ENCODE results near the gene PDCD1. TPM values are rescaled to one million over a fixed set of nuclear protein-coding genes. Genes with fewer than 3 reads are reported as not detected.

Gene PDCD1
- total and polyA plus RNA-seq, 10 of the 15 experiments (the other 5 are each of a cell fraction or from before 2014, with no cell fraction given) = 0.62 to 6.4 (median 2.9) TPM; not detected in 2

GRCh38 chr2:241803387-241804325 is 55.0 kb downstream of the PDCD1 start:
- no peaks in the 10 kb centered on the region for H3K79me2 ChIP-seq (ENCODE audit: control insufficient read depth, insufficient read depth, low read length)
- BruUV-seq (replicated peaks) = no TSS peak
- peak overlapping the region; percentile 69 for H3K4me3 ChIP-seq
- FAIRE-seq = peak; percentile 56
- POLR2A ChIA-PET = interaction anchor here (0.7 to 1.0 kb wide), 2 partner anchors 23 to 31 kb away, joined by 3 read pairs; no protein-coding TSS in a partner anchor
- in situ Hi-C loops (cut with MboI) (no loop called here), intact Hi-C loops (cut with micrococcal nuclease; ENCODE audit: unreplicated experiment) (loop anchor here (5.0 kb wide), 1 partner anchor 39 kb away; no protein-coding TSS in a partner anchor)
- H3K36me3 ChIP-seq (ENCODE audit: control insufficient read depth in 2 of 2, insufficient read depth in 2 of 2, low read length in 1 of 2) = no peaks in the 10 kb centered on the region
- peak overlapping the region; percentile 27; the same call in 1 of the 2 replicates for H3K9ac ChIP-seq (ENCODE audit: control insufficient read depth, insufficient read depth, low read length)
- H3K9me3 ChIP-seq (replicated peaks; ENCODE audit: control insufficient read depth, insufficient read depth, low read length) = no peaks in the 10 kb centered on the region
- ATAC-seq = peak; percentile 81
- SMC1A ChIA-PET (ENCODE audit: uncharacterized antibody, unreplicated experiment) = no interaction called here
- H4K20me1 ChIP-seq (ENCODE audit: control insufficient read depth, insufficient read depth) = no peaks in the 10 kb centered on the region
- H3K27ac ChIP-seq (ENCODE audit: control insufficient read depth, insufficient read depth) = no peak overlapping the region
- CTCF ChIA-PET = interaction anchor here (0.8 to 1.4 kb wide), 3 partner anchors 8 to 75 kb away, joined by 3 to 4 read pairs (median 4); no protein-coding TSS in a partner anchor
- no peaks in the 10 kb centered on the region; a peak in 1 of 4 replicates for H3K27me3 ChIP-seq (replicated peaks in 1 of 2; ENCODE audit: control insufficient read depth in 2 of 2, insufficient read depth in 2 of 2, low read length in 1 of 2)
- RAD21 ChIA-PET (ENCODE audit: unreplicated experiment) = interaction anchor here (1.0 kb wide), 1 partner anchor 56 kb away, joined by 3 read pairs; no protein-coding TSS in a partner anchor
- DNase-seq (ENCODE audit: low read depth, low spot score) = no peak
- peaks cover 14% of the 10 kb centered on the region for H3K4me1 ChIP-seq (ENCODE audit: control insufficient read depth, insufficient read depth, low read length)
- peak overlapping the region; percentile 81 for H3K4me2 ChIP-seq (ENCODE audit: control insufficient read depth, insufficient read depth)
- peak overlapping the region; percentile 55 for H2AFZ ChIP-seq (ENCODE audit: control insufficient read depth, low read depth, low read length)
- WGBS (ENCODE audit: insufficient coverage, insufficient replicate concordance, low lambda C conversion rate, missing lambda C conversion rate) = 8% methylated on average over 98 of the region's 109 CpGs
- TF ChIP-seq CREB1 (IDR thresholded peaks at IDR 0.05; ENCODE audit: low read depth) (peak; percentile 24; the same call in 1 of the 2 replicates), EGR1 (IDR thresholded peaks at IDR 0.05; ENCODE audit: borderline replicate concordance in 1 of 2, low read depth in 2 of 2, low read length in 2 of 2) (0 out of 3 replicates have a peak, but pooled peaks of 1 of the 2 experiments have one; percentile 46), IKZF1 (conservative IDR thresholded peaks at IDR 0.05) (peak; percentile 48), NRF1 (conservative IDR thresholded peaks at IDR 0.05; ENCODE audit: low read depth, low read length) (peak; percentile 40; the same call in 1 of the 2 replicates), HDAC2 (IDR thresholded peaks at IDR 0.05) (0 out of 2 replicates have a peak, but pooled peaks have one; percentile 60), HDAC6 (IDR thresholded peaks at IDR 0.05; ENCODE audit: unreplicated experiment) (peak; percentile 94), NFYA (IDR thresholded peaks at IDR 0.05; ENCODE audit: borderline replicate concordance, low read depth, low read length) (no peak), DPF2 (IDR thresholded peaks at IDR 0.05) (peak; percentile 36; the same call in 1 of the 2 replicates), ZNF24 (IDR thresholded peaks at IDR 0.05) (no peak), STAT1 (conservative IDR thresholded peaks at IDR 0.05) (no peak), CREM (IDR thresholded peaks at IDR 0.05; ENCODE audit: low read depth) (0 out of 2 replicates have a peak, but pooled peaks have one; percentile 5), ZBED1 (IDR thresholded peaks at IDR 0.05; ENCODE audit: borderline replicate concordance) (no peak), EP300 (IDR thresholded peaks at IDR 0.05; ENCODE audit: borderline replicate concordance in 1 of 2, control insufficient read depth in 1 of 2, low read depth in 2 of 2, low read length in 2 of 2) (no peak), LARP7 (IDR thresholded peaks at IDR 0.05) (0 out of 2 replicates have a peak, but pooled peaks have one; percentile 36), RB1 (IDR thresholded peaks at IDR 0.05; ENCODE audit: borderline replicate concordance) (0 out of 2 replicates have a peak, but pooled peaks have one; percentile 33), POLR2A (IDR thresholded peaks at IDR 0.05; ENCODE audit: low read depth, low read length) (peak; percentile 75)
- TF ChIP-seq, protein P1, sequence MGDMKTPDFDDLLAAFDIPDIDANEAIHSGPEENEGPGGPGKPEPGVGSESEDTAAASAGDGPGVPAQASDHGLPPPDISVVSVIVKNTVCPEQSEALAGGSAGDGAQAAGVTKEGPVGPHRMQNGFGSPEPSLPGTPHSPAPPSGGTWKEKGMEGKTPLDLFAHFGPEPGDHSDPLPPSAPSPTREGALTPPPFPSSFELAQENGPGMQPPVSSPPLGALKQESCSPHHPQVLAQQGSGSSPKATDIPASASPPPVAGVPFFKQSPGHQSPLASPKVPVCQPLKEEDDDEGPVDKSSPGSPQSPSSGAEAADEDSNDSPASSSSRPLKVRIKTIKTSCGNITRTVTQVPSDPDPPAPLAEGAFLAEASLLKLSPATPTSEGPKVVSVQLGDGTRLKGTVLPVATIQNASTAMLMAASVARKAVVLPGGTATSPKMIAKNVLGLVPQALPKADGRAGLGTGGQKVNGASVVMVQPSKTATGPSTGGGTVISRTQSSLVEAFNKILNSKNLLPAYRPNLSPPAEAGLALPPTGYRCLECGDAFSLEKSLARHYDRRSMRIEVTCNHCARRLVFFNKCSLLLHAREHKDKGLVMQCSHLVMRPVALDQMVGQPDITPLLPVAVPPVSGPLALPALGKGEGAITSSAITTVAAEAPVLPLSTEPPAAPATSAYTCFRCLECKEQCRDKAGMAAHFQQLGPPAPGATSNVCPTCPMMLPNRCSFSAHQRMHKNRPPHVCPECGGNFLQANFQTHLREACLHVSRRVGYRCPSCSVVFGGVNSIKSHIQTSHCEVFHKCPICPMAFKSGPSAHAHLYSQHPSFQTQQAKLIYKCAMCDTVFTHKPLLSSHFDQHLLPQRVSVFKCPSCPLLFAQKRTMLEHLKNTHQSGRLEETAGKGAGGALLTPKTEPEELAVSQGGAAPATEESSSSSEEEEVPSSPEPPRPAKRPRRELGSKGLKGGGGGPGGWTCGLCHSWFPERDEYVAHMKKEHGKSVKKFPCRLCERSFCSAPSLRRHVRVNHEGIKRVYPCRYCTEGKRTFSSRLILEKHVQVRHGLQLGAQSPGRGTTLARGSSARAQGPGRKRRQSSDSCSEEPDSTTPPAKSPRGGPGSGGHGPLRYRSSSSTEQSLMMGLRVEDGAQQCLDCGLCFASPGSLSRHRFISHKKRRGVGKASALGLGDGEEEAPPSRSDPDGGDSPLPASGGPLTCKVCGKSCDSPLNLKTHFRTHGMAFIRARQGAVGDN (IDR thresholded peaks at IDR 0.05) = 0 out of 2 replicates have a peak, but pooled peaks have one; percentile 34
- TF ChIP-seq, protein P2, sequence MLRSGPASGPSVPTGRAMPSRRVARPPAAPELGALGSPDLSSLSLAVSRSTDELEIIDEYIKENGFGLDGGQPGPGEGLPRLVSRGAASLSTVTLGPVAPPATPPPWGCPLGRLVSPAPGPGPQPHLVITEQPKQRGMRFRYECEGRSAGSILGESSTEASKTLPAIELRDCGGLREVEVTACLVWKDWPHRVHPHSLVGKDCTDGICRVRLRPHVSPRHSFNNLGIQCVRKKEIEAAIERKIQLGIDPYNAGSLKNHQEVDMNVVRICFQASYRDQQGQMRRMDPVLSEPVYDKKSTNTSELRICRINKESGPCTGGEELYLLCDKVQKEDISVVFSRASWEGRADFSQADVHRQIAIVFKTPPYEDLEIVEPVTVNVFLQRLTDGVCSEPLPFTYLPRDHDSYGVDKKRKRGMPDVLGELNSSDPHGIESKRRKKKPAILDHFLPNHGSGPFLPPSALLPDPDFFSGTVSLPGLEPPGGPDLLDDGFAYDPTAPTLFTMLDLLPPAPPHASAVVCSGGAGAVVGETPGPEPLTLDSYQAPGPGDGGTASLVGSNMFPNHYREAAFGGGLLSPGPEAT (IDR thresholded peaks at IDR 0.05; ENCODE audit: low read depth) = no peak
